Endothelial cell (in vitro differentiated cells): ENCODE measurements around the gene SMDT1. TPM values are rescaled to one million over a fixed set of nuclear protein-coding genes. Genes with fewer than 3 reads are reported as not detected.
A peak's percentile ranks its signal among the peaks of the same experiment; 100 is the strongest.

Source experiments
- DNase-seq: peaks from one replicate; pipeline ENCODE4 v3.0.0; 2021; ENCODE audit warnings: low spot score
- H3K27ac Mint-ChIP-seq: one replicate; pipeline ENCODE4 v1.8.0; 2021; ENCODE audit warnings: mixed read lengths, inconsistent platforms; ENCODE audit not compliant: unreplicated experiment
- H3K27me3 Mint-ChIP-seq: one replicate; pipeline ENCODE4 v1.8.0; 2021; ENCODE audit warnings: mild to moderate bottlenecking, moderate library complexity, mixed read lengths, inconsistent platforms; ENCODE audit not compliant: unreplicated experiment
- H3K36me3 Mint-ChIP-seq: one replicate; pipeline ENCODE4 v1.8.0; 2021; ENCODE audit warnings: mild to moderate bottlenecking, low read depth, mixed read lengths, inconsistent platforms; ENCODE audit not compliant: unreplicated experiment
- H3K4me1 Mint-ChIP-seq: one replicate; pipeline ENCODE4 v1.8.0; 2021; ENCODE audit warnings: mild to moderate bottlenecking, mixed read lengths, inconsistent platforms; ENCODE audit not compliant: unreplicated experiment
- H3K4me3 Mint-ChIP-seq: one replicate; pipeline ENCODE4 v1.8.0; 2021; ENCODE audit warnings: mild to moderate bottlenecking, mixed read lengths, inconsistent platforms; ENCODE audit not compliant: unreplicated experiment
- H3K9me3 Mint-ChIP-seq: one replicate; pipeline ENCODE4 v1.8.0; 2021; ENCODE audit warnings: mixed read lengths, inconsistent platforms; ENCODE audit not compliant: unreplicated experiment
- CTCF ChIP-seq: fragments of 200-600 bp; sonication (generic); IDR thresholded peaks from one replicate; pipeline ENCODE4 v1.5.0; 2021; ENCODE audit warnings: antibody characterized with exemption; ENCODE audit not compliant: unreplicated experiment
- total RNA-seq: library from RNA; stranded (reverse); fragmentation: NEBNext Ultra II Directional; extraction: Animal tissue kit (Norgen Biotek cat#: 25700); gene quantifications from one replicate; pipeline ENCODE4 v1.2.1, GENCODE V29; 2021; ENCODE audit not compliant: unreplicated experiment

Gene SMDT1
- total RNA-seq, 1 donor from 2014 or later = 61.1 TPM

- Mint-ChIP-seq H3K4me3 (peak overlapping the region; percentile 32), H3K36me3 (no peaks in the 10 kb centered on the region), H3K4me1 (peaks cover 19% of the 10 kb centered on the region), H3K9me3 (no peaks in the 10 kb centered on the region), H3K27me3 (peaks cover 11% of the 10 kb centered on the region), H3K27ac (no peak overlapping the region)
- no peak for TF ChIP-seq CTCF
- no peak for DNase-seq
Observed at GRCh38 chr22:42074846-42075676, 4.4 kb upstream of the SMDT1 start.

- no peak overlapping the region for H3K27ac Mint-ChIP-seq
- TF ChIP-seq CTCF = no peak
- H3K4me1 Mint-ChIP-seq = peaks cover 25% of the 10 kb centered on the region
- peaks cover 3% of the 10 kb centered on the region for H3K36me3 Mint-ChIP-seq
- no peaks in the 10 kb centered on the region for H3K9me3 Mint-ChIP-seq
- H3K27me3 Mint-ChIP-seq = peaks cover 11% of the 10 kb centered on the region
- no peak overlapping the region for H3K4me3 Mint-ChIP-seq
- no peak for DNase-seq
Observed at GRCh38 chr22:42076764-42077485, 2.6 kb upstream of the SMDT1 start.

- H3K36me3 Mint-ChIP-seq = peaks cover 7% of the 10 kb centered on the region
- no peak overlapping the region for H3K4me3 Mint-ChIP-seq
- peaks cover 25% of the 10 kb centered on the region for H3K4me1 Mint-ChIP-seq
- no peak overlapping the region for H3K27ac Mint-ChIP-seq
- TF ChIP-seq CTCF = no peak
- H3K9me3 Mint-ChIP-seq = no peaks in the 10 kb centered on the region
- DNase-seq = no peak
- H3K27me3 Mint-ChIP-seq = peaks cover 11% of the 10 kb centered on the region
Observed at GRCh38 chr22:42077486-42078125, 1.9 kb upstream of the SMDT1 start.

- Mint-ChIP-seq H3K36me3 (peaks cover 10% of the 10 kb centered on the region), H3K4me1 (peaks cover 25% of the 10 kb centered on the region), H3K9me3 (no peaks in the 10 kb centered on the region), H3K4me3 (peak overlapping the region; percentile 97), H3K27me3 (peaks cover 9% of the 10 kb centered on the region), H3K27ac (peak overlapping the region; percentile 86)
- no peak for DNase-seq
- no peak for TF ChIP-seq CTCF
Observed at GRCh38 chr22:42078469-42079318, 806 bp upstream of the SMDT1 start.
